Trophoblast cell (in vitro differentiated cells and primary cell): ENCODE measurements around the gene GC.
"Not testable (repeated sequence)": the region's sequence is repeated elsewhere in the genome, so short reads cannot be mapped to it uniquely, and the experiment has no call there.

Source experiments
- DNase-seq, 2 donors: peaks; one replicate each; pipeline ENCODE4 v3.0.0-alpha.2; 2016
- H2AFZ ChIP-seq: 2 replicates; pipeline ENCODE4 v1.6.1; 2013; ENCODE audit warnings: low read length, moderate library complexity, mild to moderate bottlenecking; ENCODE audit not compliant: insufficient read depth, poor library complexity
- H2AK5ac ChIP-seq: 2 replicates; pipeline ENCODE4 v1.6.1; 2013; ENCODE audit warnings: mild to moderate bottlenecking, low read length
- H2BK120ac ChIP-seq: 2 replicates; pipeline ENCODE4 v1.6.1; 2013; ENCODE audit warnings: low read length, mild to moderate bottlenecking, moderate library complexity; ENCODE audit not compliant: insufficient read depth, poor library complexity
- H2BK12ac ChIP-seq: 2 replicates; pipeline ENCODE4 v1.6.1; 2013; ENCODE audit warnings: mild to moderate bottlenecking, low read length, moderate library complexity
- H2BK5ac ChIP-seq: 2 replicates; pipeline ENCODE4 v1.6.1; 2013; ENCODE audit warnings: low read length, low read depth, moderate library complexity, mild to moderate bottlenecking; ENCODE audit not compliant: poor library complexity
- H3K14ac ChIP-seq: 2 replicates; pipeline ENCODE4 v1.6.1; 2013; ENCODE audit warnings: mild to moderate bottlenecking, low read length
- H3K18ac ChIP-seq: 2 replicates; pipeline ENCODE4 v1.6.1; 2013; ENCODE audit warnings: mild to moderate bottlenecking, low read length
- H3K23ac ChIP-seq: 2 replicates; pipeline ENCODE4 v1.6.1; 2013; ENCODE audit warnings: low read length
- H3K27ac ChIP-seq: 2 replicates; pipeline ENCODE4 v1.5.1; 2013; ENCODE audit warnings: low read depth, mild to moderate bottlenecking, inconsistent platforms, low read length, moderate library complexity
- H3K27me3 ChIP-seq: 2 replicates; pipeline ENCODE4 v1.6.1; 2013; ENCODE audit warnings: inconsistent platforms, mild to moderate bottlenecking, low read length, moderate library complexity; ENCODE audit not compliant: insufficient read depth
- H3K36me3 ChIP-seq, 2 experiments: 1 replicate in 1 of 2; 2 replicates in 1 of 2; pipeline ENCODE4 v1.6.1; 2013; ENCODE audit warnings: low read length in 2 of 2, mild to moderate bottlenecking in 2 of 2, moderate library complexity in 1 of 2; ENCODE audit not compliant: insufficient read depth in 2 of 2, control insufficient read depth in 1 of 2
- H3K4ac ChIP-seq: 2 replicates; pipeline ENCODE4 v1.6.1; 2013; ENCODE audit warnings: low read depth, mild to moderate bottlenecking, low read length, moderate library complexity
- H3K4me1 ChIP-seq, 2 experiments: 1 replicate in 1 of 2; 2 replicates in 1 of 2; pipeline ENCODE4 v1.6.1; 2013; ENCODE audit warnings: low read length in 2 of 2, mild to moderate bottlenecking in 2 of 2, moderate library complexity in 1 of 2; ENCODE audit not compliant: insufficient read depth in 2 of 2, control insufficient read depth in 1 of 2
- H3K4me2 ChIP-seq: 2 replicates; pipeline ENCODE4 v1.6.1; 2013; ENCODE audit warnings: inconsistent platforms, mild to moderate bottlenecking, low read length, moderate library complexity
- H3K4me3 ChIP-seq: 2 replicates; pipeline ENCODE4 v1.5.1; 2013; ENCODE audit warnings: mild to moderate bottlenecking, low read depth, low read length, inconsistent platforms
- H3K79me1 ChIP-seq: one replicate; pipeline ENCODE4 v1.6.1; 2013; ENCODE audit warnings: low read length
- H3K79me2 ChIP-seq: 2 replicates; pipeline ENCODE4 v1.6.1; 2013; ENCODE audit warnings: low read length, mild to moderate bottlenecking; ENCODE audit not compliant: control insufficient read depth, insufficient read depth, poor library complexity
- H3K9ac ChIP-seq: 2 replicates; pipeline ENCODE4 v1.6.1; 2013; ENCODE audit warnings: mild to moderate bottlenecking, low read length
- H3K9me3 ChIP-seq: 2 replicates; pipeline ENCODE4 v1.6.1; 2013; ENCODE audit warnings: low read depth, mild to moderate bottlenecking, control low read depth, inconsistent platforms, low read length; ENCODE audit not compliant: insufficient read depth
- H4K12ac ChIP-seq: 2 replicates; pipeline ENCODE4 v1.6.1; 2013; ENCODE audit warnings: low read depth, mild to moderate bottlenecking, low read length, moderate library complexity
- H4K8ac ChIP-seq: 2 replicates; pipeline ENCODE4 v1.6.1; 2013; ENCODE audit warnings: low read depth, mild to moderate bottlenecking, low read length, moderate library complexity
- H4K91ac ChIP-seq: one replicate; pipeline ENCODE4 v1.6.1; 2013; ENCODE audit warnings: low read depth, mild to moderate bottlenecking, low read length, moderate library complexity
- WGBS: extraction: QIAGEN DNeasy Blood & Tissue Kit; methylation state at CpG from one replicate; pipeline ENCODE4 v1.1.7; 2013; ENCODE audit warnings: missing lambda C conversion rate; ENCODE audit not compliant: insufficient read length, insufficient coverage; ENCODE audit errors: extremely low coverage; 5-methylcytosine and 5-hydroxymethylcytosine counted together

Gene GC

DNA sequence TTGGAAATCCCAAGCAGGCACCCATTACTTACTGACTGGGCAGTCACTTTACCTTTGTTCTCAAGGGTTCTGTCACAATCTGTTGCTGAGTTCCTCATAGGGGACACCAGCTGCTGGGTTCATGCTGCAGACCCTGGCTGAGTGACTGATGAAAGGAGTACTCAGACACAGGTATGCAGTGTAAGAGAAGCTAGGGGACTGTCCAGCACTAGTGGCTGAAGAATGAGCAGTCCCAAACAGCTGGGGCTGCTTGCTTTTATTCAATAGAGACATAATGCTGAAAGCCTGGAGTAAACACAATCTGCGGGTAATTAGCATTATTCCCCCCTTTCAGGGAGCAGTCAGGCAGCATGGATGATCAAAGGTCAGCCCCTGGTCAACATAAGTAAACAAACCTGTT is 25.9 kb upstream of the GC start:
- not testable (repeated sequence) for H2BK120ac ChIP-seq, H3K9ac ChIP-seq, H4K8ac ChIP-seq, H3K79me2 ChIP-seq, H2BK12ac ChIP-seq, H3K79me1 ChIP-seq, H3K9me3 ChIP-seq, H3K4me3 ChIP-seq, H3K18ac ChIP-seq, H3K4me1 ChIP-seq, H3K4me2 ChIP-seq, H3K36me3 ChIP-seq, H3K4ac ChIP-seq, H4K12ac ChIP-seq, H3K27me3 ChIP-seq, H3K14ac ChIP-seq, H2AK5ac ChIP-seq, H2AFZ ChIP-seq, H3K27ac ChIP-seq, H3K23ac ChIP-seq, H4K91ac ChIP-seq, H2BK5ac ChIP-seq
- DNase-seq = peak in 1 of 2 donors; percentile 16
- no CpG with 5 or more reads among the region's 1 CpG for WGBS

DNA sequence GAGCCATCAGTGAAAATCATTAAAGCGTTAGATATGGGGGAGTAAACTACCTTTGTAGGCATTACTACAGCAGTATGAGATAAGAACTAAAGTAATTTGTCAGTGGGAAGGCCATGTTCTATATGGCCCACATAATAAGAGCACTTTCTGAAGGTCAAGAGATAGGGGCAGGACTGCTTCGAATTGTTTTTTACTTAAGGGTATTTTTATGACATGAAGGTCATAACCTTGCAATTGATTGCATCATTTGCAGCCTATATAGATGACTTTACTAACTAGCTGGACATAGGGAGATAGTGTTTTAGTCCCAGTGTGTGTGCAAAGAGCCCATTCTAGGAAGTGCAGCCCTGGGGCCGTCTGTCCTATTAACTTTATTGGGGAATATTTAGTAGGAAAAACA is 23.6 kb upstream of the GC start:
- Histone ChIP-seq H3K4me3 (no peak overlapping the region), H3K4me2 (no peak overlapping the region), H4K91ac (no peak overlapping the region), H3K79me1 (no peaks in the 10 kb centered on the region), H3K9ac (no peak overlapping the region), H2BK120ac (no peak overlapping the region), H3K79me2 (no peaks in the 10 kb centered on the region), H3K27me3 (no peaks in the 10 kb centered on the region), H3K36me3 (no peaks in the 10 kb centered on the region), H4K8ac (no peak overlapping the region), H2AFZ (no peak overlapping the region), H2BK12ac (no peak overlapping the region), H3K9me3 (no peaks in the 10 kb centered on the region), H3K4me1 (no peaks in the 10 kb centered on the region), H2BK5ac (no peak overlapping the region), H2AK5ac (no peak overlapping the region), H3K18ac (no peak overlapping the region), H3K23ac (no peak overlapping the region), H4K12ac (no peak overlapping the region), H3K4ac (no peak overlapping the region), H3K14ac (no peak overlapping the region), H3K27ac (no peak overlapping the region)
- no peak for DNase-seq
- WGBS = no CpG with 5 or more reads among the region's 3 CpGs

DNA sequence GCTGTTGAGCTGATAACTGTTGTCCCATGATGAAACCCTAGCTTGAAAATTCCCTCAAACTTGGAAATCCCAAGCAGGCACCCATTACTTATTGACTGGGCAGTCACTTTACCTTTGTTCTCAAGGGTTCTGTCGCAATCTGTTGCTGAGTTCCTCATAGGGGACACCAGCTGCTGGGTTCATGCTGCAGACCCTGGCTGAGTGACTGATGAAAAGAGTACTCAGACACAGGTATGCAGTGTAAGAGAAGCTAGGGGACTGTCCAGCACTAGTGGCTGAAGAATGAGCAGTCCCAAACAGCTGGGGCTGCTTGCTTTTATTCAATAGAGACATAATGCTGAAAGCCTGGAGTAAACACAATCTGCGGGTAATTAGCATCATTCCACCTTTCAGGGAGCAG is 21.4 kb upstream of the GC start:
- H3K79me1 ChIP-seq, H3K27me3 ChIP-seq, H3K4ac ChIP-seq, H4K12ac ChIP-seq, H3K4me1 ChIP-seq, H2AK5ac ChIP-seq, H2BK5ac ChIP-seq, H4K91ac ChIP-seq, H3K9me3 ChIP-seq, H3K4me3 ChIP-seq, H3K9ac ChIP-seq, H3K79me2 ChIP-seq, H3K4me2 ChIP-seq, H2BK12ac ChIP-seq, H3K23ac ChIP-seq, H3K18ac ChIP-seq, H2BK120ac ChIP-seq, H3K27ac ChIP-seq, H3K14ac ChIP-seq, H2AFZ ChIP-seq, H4K8ac ChIP-seq, H3K36me3 ChIP-seq: not testable (repeated sequence)
- WGBS = no CpG with 5 or more reads among the region's 2 CpGs
- peak; percentile 61 for DNase-seq

DNA sequence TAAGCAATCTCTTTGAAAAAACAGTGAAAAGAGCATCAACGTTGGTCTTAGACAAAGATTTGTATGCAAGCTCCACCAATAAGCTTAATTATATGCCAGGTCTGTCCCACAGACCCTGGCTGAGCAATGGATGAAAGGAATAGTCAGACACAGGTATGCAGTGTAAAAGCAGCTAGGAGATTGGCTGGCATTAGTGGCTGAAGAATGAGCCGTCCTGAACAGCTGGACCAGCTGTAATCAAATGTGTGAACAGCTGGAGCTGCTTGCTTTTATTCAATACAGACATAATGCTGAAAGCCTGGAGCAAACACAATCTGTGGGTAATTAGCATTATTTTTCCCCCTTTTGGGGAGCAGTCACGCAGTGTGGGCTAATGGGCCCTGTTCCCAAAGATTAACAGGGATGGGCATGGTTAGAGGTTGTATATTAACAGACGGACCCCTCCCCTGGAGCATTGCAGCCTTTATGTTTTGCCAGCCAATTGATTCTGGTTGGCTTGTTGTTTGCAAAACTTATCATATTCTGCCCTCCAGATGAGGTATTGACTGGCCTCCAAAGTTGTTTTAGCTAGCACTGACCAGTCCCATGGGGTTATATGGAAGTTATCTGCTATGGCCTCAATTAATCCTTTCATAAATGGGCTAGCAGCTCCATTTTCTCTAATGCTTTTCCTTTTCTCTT is 20.3 kb upstream of the GC start:
- not testable (repeated sequence) for H2BK12ac ChIP-seq, H3K4me2 ChIP-seq
- no CpG with 5 or more reads among the region's 4 CpGs for WGBS

More for the DNA sequence above, 20.3 kb upstream of the GC start:
- H3K9me3 ChIP-seq, H4K91ac ChIP-seq, H2BK120ac ChIP-seq, H3K14ac ChIP-seq, H3K4ac ChIP-seq, H3K36me3 ChIP-seq, H2BK5ac ChIP-seq, H3K79me2 ChIP-seq, H3K79me1 ChIP-seq, H4K12ac ChIP-seq, H3K4me1 ChIP-seq, H3K23ac ChIP-seq, H3K4me3 ChIP-seq, H4K8ac ChIP-seq, H3K27ac ChIP-seq, H3K27me3 ChIP-seq, H2AFZ ChIP-seq, DNase-seq, H3K9ac ChIP-seq, H2AK5ac ChIP-seq, H3K18ac ChIP-seq: not testable (repeated sequence)
